Measurements from ENCODE around the gene LGALS8.

DNA sequence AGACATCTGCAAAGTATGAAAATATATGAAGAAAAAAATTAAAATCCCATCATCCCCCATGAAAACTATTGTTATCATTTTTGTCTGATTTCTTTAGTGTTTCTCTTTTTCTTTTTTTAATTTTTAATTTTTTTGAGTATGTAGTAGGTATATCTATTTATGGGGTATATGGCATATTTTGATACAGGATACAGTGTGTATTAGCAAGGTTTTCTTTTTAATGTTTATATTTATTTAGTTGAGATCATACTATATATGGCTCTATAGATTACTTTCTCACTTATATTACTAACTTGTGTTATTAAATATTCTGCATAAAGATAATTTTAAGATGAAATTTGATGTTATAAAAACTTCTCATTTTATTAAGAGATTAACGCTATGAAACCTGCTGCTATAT is 11.4 kb downstream of the LGALS8 start:
- no peak for TF ChIP-seq EZH2 (IDR thresholded peaks at IDR 0.05; ENCODE audit: low read length)
- TF ChIP-seq, protein P1, sequence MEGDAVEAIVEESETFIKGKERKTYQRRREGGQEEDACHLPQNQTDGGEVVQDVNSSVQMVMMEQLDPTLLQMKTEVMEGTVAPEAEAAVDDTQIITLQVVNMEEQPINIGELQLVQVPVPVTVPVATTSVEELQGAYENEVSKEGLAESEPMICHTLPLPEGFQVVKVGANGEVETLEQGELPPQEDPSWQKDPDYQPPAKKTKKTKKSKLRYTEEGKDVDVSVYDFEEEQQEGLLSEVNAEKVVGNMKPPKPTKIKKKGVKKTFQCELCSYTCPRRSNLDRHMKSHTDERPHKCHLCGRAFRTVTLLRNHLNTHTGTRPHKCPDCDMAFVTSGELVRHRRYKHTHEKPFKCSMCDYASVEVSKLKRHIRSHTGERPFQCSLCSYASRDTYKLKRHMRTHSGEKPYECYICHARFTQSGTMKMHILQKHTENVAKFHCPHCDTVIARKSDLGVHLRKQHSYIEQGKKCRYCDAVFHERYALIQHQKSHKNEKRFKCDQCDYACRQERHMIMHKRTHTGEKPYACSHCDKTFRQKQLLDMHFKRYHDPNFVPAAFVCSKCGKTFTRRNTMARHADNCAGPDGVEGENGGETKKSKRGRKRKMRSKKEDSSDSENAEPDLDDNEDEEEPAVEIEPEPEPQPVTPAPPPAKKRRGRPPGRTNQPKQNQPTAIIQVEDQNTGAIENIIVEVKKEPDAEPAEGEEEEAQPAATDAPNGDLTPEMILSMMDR (optimal IDR thresholded peaks at IDR 0.05 in 1 of 3, IDR thresholded peaks at IDR 0.05 in 1 of 3, conservative IDR thresholded peaks at IDR 0.05 in 1 of 3; ENCODE audit: extremely low read depth in 1 of 3, insufficient read depth in 2 of 3, low read length in 3 of 3): no peak
